NCI-H1417 (cell line): ENCODE results near the gene CRYGB.
A peak's percentile ranks its signal among the peaks of the same experiment; 100 is the strongest.
"Not testable (repeated sequence)": the region's sequence is repeated elsewhere in the genome, so short reads cannot be mapped to it uniquely, and the experiment has no call there.

Experiments
- DNase-seq, 3 experiments: peaks; one replicate each; lab custom pipeline; 2025; lab: John Stamatoyannopoulos, UW

The CRYGB gene

GRCh38 chr2:208150094-208150493 is 4.1 kb upstream of the CRYGB start:
- DNase-seq: no peak

- DNase-seq: no peak
Measured at GRCh38 chr2:208148803-208149202, 2.8 kb upstream of the CRYGB start.

- DNase-seq: no peak
Measured at GRCh38 chr2:208147759-208148158, 1.8 kb upstream of the CRYGB start.

GRCh38 chr2:208147008-208147407 is 1.1 kb upstream of the CRYGB start:
- no peak for DNase-seq

GRCh38 chr2:208142925-208143799 is 2.8 kb downstream of the CRYGB start:
- peak in 2 of 3 experiments; percentile 53 to 81 for DNase-seq

- DNase-seq: peak in 2 of 3 experiments; percentile 77 to 97
Measured at GRCh38 chr2:208142240-208142924, 3.6 kb downstream of the CRYGB start.

- no peak for DNase-seq
Measured at GRCh38 chr2:208139447-208139846, 6.5 kb downstream of the CRYGB start.

- not testable (repeated sequence) for DNase-seq
Measured at GRCh38 chr2:208138334-208138733, 7.6 kb downstream of the CRYGB start.

GRCh38 chr2:208136716-208137094 is 9.3 kb downstream of the CRYGB start:
- no peak for DNase-seq

- no peak for DNase-seq
Measured at GRCh38 chr2:208135794-208136715, 9.9 kb downstream of the CRYGB start.

GRCh38 chr2:208134928-208135586 is 10.9 kb downstream of the CRYGB start:
- no peak for DNase-seq

- DNase-seq: no peak
Measured at GRCh38 chr2:208130712-208131110, 15.2 kb downstream of the CRYGB start.

- DNase-seq: no peak
Measured at GRCh38 chr2:208129744-208130711, 15.9 kb downstream of the CRYGB start, which contains the start of gene CRYGC. TSS of gene CRYGC (minus strand) at chr2:208129828. CDS start at chr2:208129792, 36 bp downstream.

- DNase-seq: no peak
Measured at GRCh38 chr2:208128136-208128535, 17.8 kb downstream of the CRYGB start.

- DNase-seq: no peak
Measured at GRCh38 chr2:208127090-208127489, 18.9 kb downstream of the CRYGB start.

- DNase-seq: no peak
Measured at GRCh38 chr2:208125251-208125650, 20.7 kb downstream of the CRYGB start.

GRCh38 chr2:208124013-208124715 is 21.8 kb downstream of the CRYGB start, which contains the start of gene CRYGD:
TSS of gene CRYGD (minus strand) at chr2:208124524. CDS start at chr2:208124473, 51 bp downstream.
- DNase-seq: not testable (repeated sequence)

- no peak for DNase-seq
Measured at GRCh38 chr2:208122248-208122647, 23.7 kb downstream of the CRYGB start.

GRCh38 chr2:208118918-208119317 is 27.0 kb downstream of the CRYGB start:
- DNase-seq: no peak
